Measurements from ENCODE around the gene TADA3. TPM values are rescaled to one million over a fixed set of nuclear protein-coding genes. Genes with fewer than 3 reads are reported as not detected.

TADA3 gene, protein sequence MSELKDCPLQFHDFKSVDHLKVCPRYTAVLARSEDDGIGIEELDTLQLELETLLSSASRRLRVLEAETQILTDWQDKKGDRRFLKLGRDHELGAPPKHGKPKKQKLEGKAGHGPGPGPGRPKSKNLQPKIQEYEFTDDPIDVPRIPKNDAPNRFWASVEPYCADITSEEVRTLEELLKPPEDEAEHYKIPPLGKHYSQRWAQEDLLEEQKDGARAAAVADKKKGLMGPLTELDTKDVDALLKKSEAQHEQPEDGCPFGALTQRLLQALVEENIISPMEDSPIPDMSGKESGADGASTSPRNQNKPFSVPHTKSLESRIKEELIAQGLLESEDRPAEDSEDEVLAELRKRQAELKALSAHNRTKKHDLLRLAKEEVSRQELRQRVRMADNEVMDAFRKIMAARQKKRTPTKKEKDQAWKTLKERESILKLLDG
- 89.3 and 110 TPM in 2 replicates for total RNA-seq

DNA sequence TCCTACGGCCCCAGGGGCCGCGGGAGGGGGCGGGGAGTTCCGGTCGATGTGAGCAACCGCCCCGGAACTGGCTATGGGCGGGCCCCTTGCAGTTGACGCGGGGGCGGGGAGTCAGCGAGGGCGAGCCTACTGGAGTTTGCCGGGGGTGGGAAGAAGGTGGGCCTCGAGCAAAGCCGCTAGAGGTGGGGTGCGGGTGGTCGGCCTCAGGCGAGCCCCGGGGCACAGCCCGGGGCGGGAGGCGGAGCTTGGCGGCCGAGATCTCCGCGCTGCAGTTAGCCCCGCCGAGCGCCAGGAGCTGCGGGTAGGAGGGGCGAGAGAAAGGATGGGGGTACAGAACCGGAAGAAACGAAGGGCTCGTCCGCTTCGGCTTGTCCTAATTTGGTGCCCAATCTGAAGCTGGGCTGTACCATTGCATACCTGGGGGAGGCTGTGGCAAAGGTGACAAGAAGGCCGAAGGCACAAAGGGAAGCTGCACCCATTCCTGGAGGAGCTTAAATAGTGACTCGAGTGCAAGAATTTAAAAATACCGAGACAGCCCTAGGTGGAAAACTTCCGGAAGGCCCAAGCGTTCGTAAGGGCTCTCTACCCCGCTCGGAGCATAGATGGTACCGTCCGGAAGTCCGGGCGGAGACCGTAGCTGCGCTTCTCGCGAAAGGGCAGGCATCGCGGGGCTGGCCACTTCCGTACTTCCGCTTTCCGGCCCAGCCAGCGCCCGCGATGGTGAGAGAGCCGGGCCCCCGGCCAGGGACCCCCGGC, at the start of gene TADA3, which contains the start of gene ARPC4:
Gene TADA3 (minus strand): TSS at position 69 of the 756 bp plus-strand sequence. CDS start 1,007 bp downstream, outside the sequence.
Gene ARPC4 (plus strand): TSS at position 678 of the 756 bp plus-strand sequence. CDS start 40 bp downstream, at position 718.

DNA sequence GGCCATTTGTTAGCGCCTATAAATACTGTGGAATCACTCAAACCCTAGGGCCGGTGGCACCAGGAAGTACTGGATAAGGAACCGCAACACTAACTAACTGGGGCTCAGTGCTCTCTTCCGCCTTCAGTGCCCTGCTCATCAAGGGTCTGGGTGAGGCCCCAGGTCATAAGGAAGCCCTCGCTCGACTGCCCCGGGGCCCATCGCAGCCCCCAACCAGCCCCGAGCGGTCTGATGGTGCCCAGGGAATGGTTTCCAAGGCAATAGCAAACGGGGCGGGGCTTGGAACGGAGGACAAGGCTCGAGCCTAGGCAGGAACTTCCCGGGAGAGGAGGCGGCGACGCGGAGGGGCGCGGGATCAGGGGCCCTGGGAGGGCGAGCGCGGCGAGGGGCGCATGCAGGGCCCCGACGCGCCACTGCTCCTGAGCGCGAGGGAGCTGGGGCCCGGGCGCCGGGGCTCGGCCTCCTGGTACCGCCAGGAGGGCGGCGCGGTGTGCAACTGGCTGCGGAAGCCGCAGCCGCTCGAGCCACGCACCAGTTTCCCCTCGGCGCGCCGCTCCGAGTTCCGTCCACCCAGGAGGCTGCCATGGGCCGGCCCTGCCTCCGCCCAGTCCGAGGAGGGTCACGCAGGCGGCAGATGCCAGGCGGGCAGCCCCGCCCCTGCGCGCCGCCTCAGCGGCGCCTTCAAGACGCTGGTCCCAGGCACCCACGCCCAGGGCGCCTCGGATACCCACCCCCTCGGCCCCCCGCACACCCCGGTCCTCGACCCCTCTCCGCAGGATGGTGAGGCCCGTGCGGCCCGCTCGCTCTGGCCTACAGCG, 17.6 kb upstream of the TADA3 start, which contains the start of gene TTLL3:
Gene TTLL3 (plus strand): TSS at position 648 of the 818 bp plus-strand sequence. CDS start 400 bp downstream, outside the sequence.

DNA sequence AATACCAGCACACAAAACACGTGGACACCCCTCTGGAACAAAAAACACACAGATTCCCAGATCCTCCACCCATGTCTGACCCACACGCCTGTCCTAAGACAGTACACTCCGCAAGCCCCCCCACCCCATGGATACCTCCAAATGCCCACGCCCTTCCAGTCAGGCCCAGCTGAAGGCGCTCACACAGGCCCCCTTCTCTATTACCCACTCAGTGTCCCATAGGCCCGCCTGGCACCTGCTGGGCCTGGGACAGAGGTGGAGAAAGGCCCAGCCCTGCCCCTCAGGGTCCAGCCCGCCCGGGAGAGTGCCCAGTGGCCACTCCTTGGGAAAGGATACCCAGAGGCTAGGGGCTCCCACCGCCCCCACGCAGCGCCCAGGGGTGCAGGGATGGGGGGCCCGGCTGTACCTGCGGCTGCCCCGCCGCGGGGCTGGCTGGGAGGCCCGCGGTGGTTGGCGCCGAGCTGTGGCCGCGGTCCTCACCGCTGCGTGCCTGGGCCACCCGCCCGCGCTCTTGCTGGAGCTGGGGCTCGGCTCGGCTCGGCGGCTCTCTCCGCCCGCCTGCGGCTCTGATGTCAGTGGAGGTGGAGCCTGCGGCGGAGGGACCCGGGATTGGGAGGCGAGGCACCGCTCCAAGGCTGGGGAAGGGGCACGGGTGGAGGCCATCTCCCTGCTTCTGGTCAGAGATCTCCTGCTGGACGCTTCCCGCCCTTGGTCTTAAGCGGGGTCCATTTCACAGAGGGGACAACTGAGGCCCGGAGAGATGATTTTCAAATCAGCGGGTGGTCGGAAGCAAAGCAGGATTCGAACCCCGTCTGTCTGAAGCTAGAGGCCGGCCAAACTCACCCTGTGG, 22.6 kb downstream of the TADA3 start, which contains the start of gene CAMK1:
Gene CAMK1 (minus strand): TSS at position 522 of the 850 bp plus-strand sequence. CDS start 2,198 bp downstream, outside the sequence.

DNA sequence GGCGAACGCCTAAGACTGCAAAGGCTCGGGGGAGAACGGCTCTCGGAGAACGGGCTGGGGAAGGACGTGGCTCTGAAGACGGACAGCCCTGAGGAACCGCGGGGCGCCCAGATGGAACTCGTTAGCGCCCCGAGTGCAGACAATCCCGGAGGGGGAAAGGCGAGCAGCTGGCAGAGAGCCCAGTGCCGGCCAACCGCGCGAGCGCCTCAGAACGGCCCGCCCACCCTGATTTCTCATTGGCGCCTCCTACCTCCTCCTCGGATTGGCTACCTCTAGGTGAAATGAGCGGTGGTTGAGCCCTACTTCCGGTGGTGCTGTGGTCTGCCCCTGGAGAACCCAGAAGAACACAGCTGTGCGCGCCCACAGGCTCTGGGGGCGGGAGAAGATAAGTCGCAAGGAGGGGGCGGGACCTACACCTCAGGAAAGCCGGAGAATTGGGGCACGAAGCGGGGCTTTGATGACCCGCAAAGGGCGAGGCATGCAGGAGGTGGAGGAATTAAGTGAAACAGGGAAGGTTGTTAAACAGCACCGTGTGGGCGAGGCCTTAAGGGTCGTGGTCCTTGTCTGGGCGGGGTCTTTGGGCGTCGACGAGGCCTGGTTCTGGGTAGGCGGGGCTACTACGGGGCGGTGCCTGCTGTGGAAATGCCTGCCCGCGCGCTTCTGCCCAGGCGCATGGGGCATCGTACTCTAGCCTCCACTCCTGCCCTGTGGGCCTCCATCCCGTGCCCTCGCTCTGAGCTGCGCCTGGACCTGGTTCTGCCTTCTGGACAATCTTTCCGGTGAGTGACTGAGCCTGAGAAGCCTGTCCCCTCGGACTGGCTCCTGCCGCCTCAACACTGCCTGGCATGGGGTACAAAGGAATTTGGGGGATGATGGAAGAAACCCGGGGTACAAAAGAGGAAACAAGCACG, 42.4 kb downstream of the TADA3 start, which contains the start of gene OGG1:
Gene OGG1 (plus strand): TSS at position 308 of the 911 bp plus-strand sequence. CDS start 335 bp downstream, at position 643.

DNA sequence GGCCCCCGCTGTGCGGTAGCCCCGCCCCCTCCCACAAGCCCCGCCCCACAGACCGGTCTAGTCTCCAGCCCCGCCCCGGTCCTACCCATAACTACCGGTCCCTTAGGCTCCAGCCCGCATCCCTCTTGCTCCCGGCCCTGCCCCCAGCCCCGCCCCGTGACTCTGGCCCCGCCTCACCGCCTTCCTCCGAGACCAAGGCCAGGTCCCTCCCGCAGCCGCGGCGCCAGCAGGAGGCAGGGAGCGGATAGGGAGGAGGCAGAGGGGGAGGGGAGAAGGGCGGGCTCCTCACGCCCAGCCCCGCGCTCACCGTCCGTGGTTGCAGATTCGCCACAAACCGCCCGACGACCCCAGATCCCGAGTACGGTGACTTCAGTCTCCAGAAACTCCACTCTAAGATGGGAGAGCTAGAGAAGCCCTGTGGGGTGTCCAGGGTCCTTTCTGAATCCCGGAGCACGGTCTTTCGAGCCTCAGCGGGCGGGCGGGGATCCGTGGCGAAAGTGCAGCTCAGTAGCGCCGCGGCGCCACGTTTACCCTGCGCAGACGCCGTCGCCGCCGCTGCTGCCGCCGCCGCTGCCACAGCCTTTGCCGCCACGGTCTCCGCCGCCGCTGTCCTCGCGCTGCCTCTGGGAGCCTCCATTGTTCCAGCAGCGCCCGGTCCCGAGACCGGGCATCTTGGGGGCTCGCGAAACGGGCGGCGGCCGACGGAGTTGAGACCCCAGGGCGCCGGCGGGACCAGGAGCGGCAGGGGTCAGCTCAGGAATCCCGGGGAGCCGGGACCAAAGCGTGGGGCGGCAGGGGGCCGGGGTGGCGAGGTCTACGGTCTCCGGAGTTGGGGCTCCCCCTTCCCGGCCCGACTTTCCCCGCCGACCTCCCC, 60.8 kb downstream of the TADA3 start, which contains the start of gene BRPF1:
Gene BRPF1 (plus strand): TSS at position 530 of the 874 bp plus-strand sequence. CDS start 2,406 bp downstream, outside the sequence.

Other genes starting within 250 kb of the TADA3 start
- 0.08 TPM in 1 of 2 replicates, not detected in the other for gene LHFPL4, start 238.7 kb downstream of the TADA3 start, total RNA-seq
- 26.7 and 29.6 TPM in 2 replicates for gene MTMR14, start 143.0 kb downstream of the TADA3 start, total RNA-seq
- not detected in 2 replicates for gene CPNE9, start 88.6 kb downstream of the TADA3 start, total RNA-seq
- 8.9 and 10.3 TPM in 2 replicates for gene BRPF1, start 60.7 kb downstream of the TADA3 start, total RNA-seq
- gene OGG1, start 42.5 kb downstream of the TADA3 start, total RNA-seq = 26.8 and 33.5 TPM in 2 replicates
- 5.6 and 7.3 TPM in 2 replicates for gene CAMK1, start 22.5 kb downstream of the TADA3 start, total RNA-seq
- 174 and 226 TPM in 2 replicates for gene ARPC4, start 609 bp upstream of the TADA3 start, total RNA-seq
- gene TTLL3, start 17.8 kb upstream of the TADA3 start, total RNA-seq = 6.0 and 6.3 TPM in 2 replicates
- gene RPUSD3, start 51.5 kb upstream of the TADA3 start, total RNA-seq = 46.5 and 67.4 TPM in 2 replicates
- not detected in 2 replicates for gene CIDEC, start 87.8 kb upstream of the TADA3 start, total RNA-seq
- 37.6 and 63.4 TPM in 2 replicates for gene JAGN1, start 98.1 kb upstream of the TADA3 start, total RNA-seq
- 10.8 and 19.7 TPM in 2 replicates for gene IL17RE, start 110.4 kb upstream of the TADA3 start, total RNA-seq
- 29.7 and 36.6 TPM in 2 replicates for gene IL17RC, start 124.6 kb upstream of the TADA3 start, total RNA-seq
- 23.1 and 59.0 TPM in 2 replicates for gene CRELD1, start 141.4 kb upstream of the TADA3 start, total RNA-seq
- 0.80 and 1.1 TPM in 2 replicates for gene PRRT3, start 159.9 kb upstream of the TADA3 start, total RNA-seq
- 37.2 and 39.0 TPM in 2 replicates for gene EMC3, start 194.4 kb upstream of the TADA3 start, total RNA-seq
- 8.4 and 20.5 TPM in 2 replicates for gene FANCD2, start 234.0 kb upstream of the TADA3 start, total RNA-seq

All from hair follicular keratinocyte (primary cell).